HG03135 (cell line): ENCODE measurements around the gene OAF.

Experiments used
- ATAC-seq: cut with Tn5 transposase; IDR thresholded peaks from one replicate; pipeline ENCODE4 v1.9.1; 2021; ENCODE audit warnings: mild to moderate bottlenecking, moderate library complexity; ENCODE audit not compliant: unreplicated experiment

OAF gene

DNA sequence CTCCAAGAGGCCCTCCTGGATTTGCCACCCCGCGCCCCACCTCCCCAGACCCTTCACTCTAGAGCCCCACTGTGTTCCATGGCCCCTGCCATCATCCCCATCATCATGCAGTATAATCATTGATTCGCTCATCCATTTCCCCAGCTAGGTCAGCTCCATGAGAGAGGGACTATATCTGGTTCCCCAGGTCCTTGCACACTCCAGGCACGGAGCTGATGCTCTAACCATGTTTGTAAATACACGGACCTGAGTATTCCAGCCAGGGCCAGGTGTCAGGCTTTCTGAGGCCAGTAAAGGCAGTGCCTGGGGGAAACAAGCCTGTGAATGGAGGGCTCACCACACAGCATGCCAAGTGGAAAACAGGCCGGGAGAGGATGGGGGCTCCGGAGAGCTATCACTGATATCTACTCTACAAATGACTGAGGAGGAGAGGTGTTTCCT is 27.1 kb upstream of the OAF start:
- ATAC-seq = no peak

DNA sequence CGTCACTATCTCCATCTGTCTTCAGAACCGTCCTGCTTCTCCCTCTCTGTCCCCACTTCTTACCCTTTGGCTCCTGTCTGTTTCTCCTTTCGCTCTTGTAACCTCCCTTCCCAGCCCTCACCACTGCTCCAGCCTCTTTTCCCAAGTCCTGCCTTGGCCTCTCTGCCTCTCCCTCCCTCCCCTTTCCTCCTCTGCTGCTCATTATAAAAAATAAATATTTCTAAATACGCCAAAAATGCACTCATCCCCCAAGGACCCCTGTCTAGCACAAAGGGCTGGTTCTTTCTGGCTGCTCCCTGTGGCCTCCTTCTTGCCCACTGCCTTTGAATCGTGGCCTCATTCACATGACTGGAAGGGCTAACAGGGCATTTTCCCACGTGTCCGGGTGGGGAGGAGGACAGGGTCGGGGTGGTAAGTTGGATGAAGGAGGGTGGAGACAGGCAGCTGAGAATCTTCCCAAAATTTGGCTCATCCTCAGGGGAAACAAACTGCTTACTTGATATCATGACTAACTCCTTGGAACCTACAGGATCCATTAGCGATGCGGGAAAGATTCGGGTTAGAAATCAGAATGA is 26.4 kb upstream of the OAF start:
- ATAC-seq = no peak

DNA sequence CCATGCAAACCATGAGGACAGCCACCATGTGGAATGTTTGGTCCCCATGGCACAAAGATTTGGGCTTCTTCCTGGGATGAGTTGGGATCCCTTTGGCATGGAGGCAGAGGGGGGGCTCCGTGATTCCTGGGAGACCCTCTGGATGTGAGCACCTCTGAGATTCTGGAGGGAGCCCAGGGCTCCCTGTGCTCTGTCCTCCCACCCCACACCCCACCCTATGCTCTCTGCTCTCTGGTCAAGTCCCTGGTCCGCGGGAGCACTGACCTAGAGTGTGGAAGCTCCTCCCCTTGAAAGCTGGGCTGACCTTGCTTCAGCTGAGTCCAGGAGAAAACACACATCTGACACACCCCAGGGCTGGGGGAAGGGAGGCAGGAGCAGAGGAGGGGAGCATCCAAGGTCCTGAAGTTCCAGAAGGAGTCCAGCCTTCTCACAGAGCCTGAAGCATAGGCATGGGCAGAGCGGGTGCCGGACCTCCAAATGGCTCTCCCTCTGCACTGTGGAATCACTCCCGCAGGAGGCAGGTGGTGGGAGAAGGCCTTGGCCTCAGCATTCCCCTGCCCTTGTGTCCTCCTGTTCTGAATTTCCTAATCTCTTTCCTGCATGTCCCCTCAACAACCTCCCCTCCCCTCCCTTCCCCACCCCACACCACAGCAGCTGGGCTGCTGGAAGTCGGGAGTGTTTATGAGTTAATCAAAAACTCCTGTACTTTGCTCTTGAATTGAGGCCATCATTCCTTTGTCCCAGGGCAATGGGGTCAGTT is 25.7 kb upstream of the OAF start:
- ATAC-seq = no peak

- ATAC-seq = no peak
Measured at GRCh38 chr11:120185706-120186455, 25.0 kb upstream of the OAF start.

DNA sequence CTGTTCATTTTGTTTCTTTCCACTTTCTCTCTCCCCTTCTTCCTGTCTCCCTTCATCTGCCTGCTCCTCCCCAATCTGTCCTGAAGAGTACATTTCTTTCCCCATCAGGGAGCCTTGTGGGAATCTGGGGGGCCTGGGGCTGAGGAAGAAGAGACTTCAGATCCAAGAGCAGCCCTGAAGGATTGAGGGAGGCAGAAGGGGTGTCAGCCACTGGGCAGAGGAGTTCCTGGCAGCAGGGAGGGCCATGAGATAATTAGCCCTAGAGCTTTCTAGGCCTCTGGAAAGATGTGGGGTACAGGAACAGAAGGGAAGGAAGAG is 24.4 kb upstream of the OAF start:
- ATAC-seq = no peak

- no peak for ATAC-seq
Measured at GRCh38 chr11:120186774-120187591, 23.8 kb upstream of the OAF start.

DNA sequence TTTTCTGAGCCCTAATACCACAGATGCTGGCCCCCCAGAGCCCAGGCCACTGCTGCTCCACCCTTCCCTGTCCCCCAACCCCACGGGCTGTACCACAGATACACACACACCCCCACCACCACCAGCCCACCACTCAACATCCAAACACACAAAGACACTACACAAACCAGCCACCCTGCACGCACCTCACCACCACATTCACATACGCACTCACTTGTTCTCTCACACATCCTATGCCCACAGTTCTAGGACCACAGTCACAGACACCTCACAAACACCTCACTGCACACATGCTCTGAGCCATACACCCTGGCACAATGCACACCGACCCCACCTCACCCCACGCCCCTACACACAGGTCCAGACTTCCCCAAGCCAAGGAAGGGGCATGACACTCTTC is 22.5 kb upstream of the OAF start:
- no peak for ATAC-seq

- no peak for ATAC-seq
Measured at GRCh38 chr11:120188811-120189455, 21.9 kb upstream of the OAF start.

DNA sequence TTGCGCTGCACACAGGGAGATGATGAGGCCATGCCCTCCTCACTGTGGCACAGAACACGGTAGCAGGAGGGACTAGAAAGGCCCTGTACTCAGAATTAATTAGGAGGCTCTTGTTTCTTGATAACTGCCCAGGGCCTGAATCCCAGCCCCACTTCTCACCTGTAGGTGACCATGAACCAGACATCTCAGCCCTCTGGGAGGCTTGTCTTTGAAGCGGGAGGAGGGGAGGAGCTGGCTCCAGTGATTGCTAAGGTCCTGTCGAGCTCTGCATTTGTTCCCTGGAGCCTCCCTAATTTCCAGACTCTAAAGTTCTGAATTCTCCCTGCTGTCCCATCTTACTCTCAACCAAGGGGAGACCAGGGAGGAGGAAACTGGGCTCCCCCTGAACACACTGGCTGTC is 19.8 kb upstream of the OAF start:
- no peak for ATAC-seq

GRCh38 chr11:120192831-120193625 is 17.8 kb upstream of the OAF start:
- ATAC-seq = no peak

DNA sequence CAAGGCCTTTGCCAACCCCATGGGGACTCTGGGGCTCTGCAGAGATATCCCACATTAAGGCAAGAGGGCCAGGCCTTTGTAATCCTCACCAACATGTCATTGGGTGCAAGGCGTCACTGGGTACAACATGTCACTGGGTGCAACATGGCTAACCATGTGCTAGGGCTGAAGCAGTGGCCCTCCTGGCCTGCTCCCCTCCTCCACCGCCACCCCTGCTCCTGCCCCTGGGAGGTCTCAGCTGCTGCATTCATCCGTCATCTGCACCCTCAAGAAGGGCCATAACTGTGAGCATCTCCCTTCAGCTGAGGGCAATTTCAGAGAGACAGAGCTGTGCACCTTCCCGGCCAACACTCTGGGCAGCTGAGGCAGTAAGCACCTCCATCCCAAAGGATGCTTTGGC is 16.7 kb upstream of the OAF start:
- no peak for ATAC-seq

DNA sequence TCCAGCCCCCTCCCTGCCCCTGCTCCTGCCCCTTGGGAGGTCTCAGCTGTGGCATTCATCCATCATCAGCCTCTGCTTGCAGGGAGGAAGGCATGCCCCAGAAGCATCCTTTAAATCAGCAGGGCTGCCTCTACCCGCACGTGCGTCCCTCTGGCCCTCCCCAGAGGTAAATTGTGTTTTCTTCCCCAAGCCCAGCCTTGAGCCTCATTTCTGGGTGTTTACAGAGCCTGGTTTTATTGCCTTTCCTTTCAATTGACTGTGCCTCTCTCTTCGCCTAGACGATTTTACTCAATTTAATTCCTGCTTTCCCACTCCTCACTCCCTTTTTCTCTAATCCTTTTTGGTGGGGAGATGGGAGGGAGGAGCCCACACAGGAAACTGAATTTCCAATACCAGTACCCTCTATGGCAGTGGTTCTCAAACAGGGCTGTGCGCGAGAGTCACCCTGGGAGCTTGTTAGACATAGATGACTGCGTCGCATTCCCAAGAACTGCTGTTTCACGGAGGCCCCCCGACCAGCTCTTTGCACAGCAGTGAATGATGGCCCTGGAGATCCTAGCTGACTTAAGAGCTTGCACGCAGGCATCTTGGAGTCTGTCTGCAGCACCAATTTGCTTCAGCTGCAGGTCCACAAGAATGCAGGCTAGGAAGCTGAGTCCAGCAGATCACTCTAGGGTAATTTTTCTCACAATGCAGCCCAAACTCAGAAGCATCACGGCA is 15.1 kb upstream of the OAF start:
- no peak for ATAC-seq

GRCh38 chr11:120196826-120197225 is 14.0 kb upstream of the OAF start:
- ATAC-seq = no peak

- ATAC-seq = no peak
Measured at GRCh38 chr11:120197251-120197891, 13.5 kb upstream of the OAF start.

GRCh38 chr11:120197977-120198376 is 12.9 kb upstream of the OAF start:
- no peak for ATAC-seq

GRCh38 chr11:120198403-120198786 is 12.4 kb upstream of the OAF start:
- ATAC-seq = no peak

- no peak for ATAC-seq
Measured at GRCh38 chr11:120198787-120199469, 11.9 kb upstream of the OAF start.

DNA sequence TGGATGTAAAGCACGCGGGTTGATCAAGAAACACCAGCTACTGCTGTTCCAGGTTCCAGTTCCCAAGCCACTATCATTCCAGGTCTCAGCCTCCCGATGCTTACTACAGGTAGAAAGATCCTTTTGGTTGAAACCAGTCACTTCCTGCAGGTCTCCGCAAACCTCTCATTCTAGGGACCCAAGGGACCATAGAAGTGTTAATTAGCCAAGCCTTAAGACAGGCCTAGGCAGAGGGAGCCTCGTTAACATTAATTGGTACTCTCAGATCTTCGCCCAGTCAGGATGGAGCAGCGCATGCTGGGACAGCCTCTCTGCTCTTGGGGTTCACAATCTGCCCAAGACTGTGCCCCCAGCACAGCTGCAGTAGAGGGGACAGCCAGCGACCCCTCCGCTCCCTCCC is 11.2 kb upstream of the OAF start:
- ATAC-seq = no peak
